HepG2 (cell line): ENCODE results near the gene FAM234A. TPM values are rescaled to one million over a fixed set of nuclear protein-coding genes. Genes with fewer than 3 reads are reported as not detected.

ENCODE experiments used
- AHR ChIP-seq: IDR thresholded peaks from 2 replicates; pipeline ENCODE4 v1.6.1; 2018; ENCODE audit warnings: missing genetic modification reagents, missing compliant biosample characterization
- ATF7-NPFF ChIP-seq: sonication (generic); formaldehyde crosslinking; IDR thresholded peaks from 2 replicates; pipeline ENCODE4 v1.8.1; 2023; ENCODE audit warnings: mild to moderate bottlenecking, low read depth, missing genetic modification reagents, moderate library complexity
- CENPT ChIP-seq: sonication (generic); formaldehyde crosslinking; IDR thresholded peaks from 2 replicates; pipeline ENCODE4 v1.8.0; 2022; ENCODE audit warnings: low read depth, mild to moderate bottlenecking, moderate library complexity, missing genetic modification reagents
- CHD4 ChIP-seq: fragments of 200-600 bp; sonication (generic); IDR thresholded peaks from 2 replicates; pipeline ENCODE4 v1.7.0; 2017; ENCODE audit warnings: mild to moderate bottlenecking, low read length, borderline replicate concordance
- KAT7 ChIP-seq: IDR thresholded peaks from 2 replicates; pipeline ENCODE4 v1.6.1; 2018; ENCODE audit warnings: borderline replicate concordance, missing compliant biosample characterization
- KLF9 ChIP-seq: IDR thresholded peaks from 2 replicates; pipeline ENCODE4 v1.6.1; 2016; ENCODE audit warnings: low read depth
- MED8 ChIP-seq: sonication (generic); formaldehyde crosslinking; IDR thresholded peaks from 2 replicates; pipeline ENCODE4 v1.8.1; 2023; ENCODE audit warnings: mild to moderate bottlenecking, missing genetic modification reagents; ENCODE audit not compliant: insufficient replicate concordance
- PHF20 ChIP-seq: sonication (generic); formaldehyde crosslinking; IDR thresholded peaks from 2 replicates; pipeline ENCODE4 v1.5.0; 2020; ENCODE audit warnings: mild to moderate bottlenecking, missing genetic modification reagents
- RORA ChIP-seq: sonication (generic); formaldehyde crosslinking; IDR thresholded peaks from 2 replicates; pipeline ENCODE4 v1.5.0; 2020; ENCODE audit warnings: mild to moderate bottlenecking, missing genetic modification reagents, moderate library complexity
- U2AF1 ChIP-seq: fragments of 200-400 bp; formaldehyde crosslinking; optimal IDR thresholded peaks from 2 replicates; pipeline ENCODE3; 2017; ENCODE audit warnings: mild to moderate bottlenecking, low read depth, low read length
- ZBTB21 ChIP-seq: sonication (generic); formaldehyde crosslinking; IDR thresholded peaks from 2 replicates; pipeline ENCODE4 v1.4.0; 2020; ENCODE audit warnings: missing genetic modification reagents
- ZFP36 ChIP-seq: fragments of 150-350 bp; IDR thresholded peaks from 2 replicates; pipeline ENCODE4 v1.6.1; 2018; ENCODE audit warnings: borderline replicate concordance, low read length, low read depth; ENCODE audit not compliant: partially characterized antibody
- ZNF296 ChIP-seq: sonication (generic); formaldehyde crosslinking; conservative IDR thresholded peaks from 2 replicates; pipeline ENCODE4 v1.5.0; 2020; ENCODE audit warnings: mild to moderate bottlenecking, missing genetic modification reagents
- ZNF34 ChIP-seq: sonication (generic); formaldehyde crosslinking; IDR thresholded peaks from 2 replicates; pipeline ENCODE4 v1.4.0; 2020; ENCODE audit warnings: mild to moderate bottlenecking, missing genetic modification reagents, borderline replicate concordance
- ZNF770 ChIP-seq: sonication (generic); formaldehyde crosslinking; IDR thresholded peaks from 2 replicates; pipeline ENCODE4 v1.5.0; 2020; ENCODE audit warnings: mild to moderate bottlenecking, missing genetic modification reagents
- ZNF781 ChIP-seq: sonication (generic); formaldehyde crosslinking; IDR thresholded peaks from 2 replicates; pipeline ENCODE4 v1.5.1; 2020; ENCODE audit warnings: borderline replicate concordance, mild to moderate bottlenecking, missing genetic modification reagents; ENCODE audit errors: not compliant biosample characterization
- ZNF839 ChIP-seq: sonication (generic); formaldehyde crosslinking; IDR thresholded peaks from 2 replicates; pipeline ENCODE4 v1.4.0; 2020; ENCODE audit warnings: missing genetic modification reagents, mild to moderate bottlenecking, borderline replicate concordance
- ZNF841 ChIP-seq: sonication (generic); formaldehyde crosslinking; IDR thresholded peaks from 2 replicates; pipeline ENCODE4 v1.8.1; 2023; ENCODE audit warnings: missing genetic modification reagents, borderline replicate concordance
- polyA plus RNA-seq, 8 experiments: library from polyadenylated mRNA; depleted of rRNA in 3 of 8; stranded (reverse) in 7 of 8; unstranded in 1 of 8; fragments of >200 nt; fragmentation: Illumina TruSeq in 4 of 8; extraction: Trizol in 4 of 8; gene quantifications; 2 replicates each; pipeline versions ENCODE4 v1.2.1 to v1.2.3, GENCODE V29; 2011 to 2016; ENCODE audit warnings: low read depth in 4 of 8, missing spikeins in 1 of 8, mixed read lengths in 1 of 8; ENCODE audit not compliant: insufficient read depth in 1 of 8
- total RNA-seq, 5 experiments: library from RNA; depleted of rRNA; stranded (reverse); fragments of >200 nt; fragmentation: Illumina TruSeq; extraction: Trizol; gene quantifications; 2 replicates each; pipeline ENCODE4 v1.2.3, GENCODE V29; 2016; ENCODE audit warnings: low read depth in 1 of 5
- TF ChIP-seq, protein P1 (sequence below): sonication (generic); formaldehyde crosslinking; IDR thresholded peaks from one replicate; pipeline ENCODE4 v1.5.1; 2020; ENCODE audit warnings: mild to moderate bottlenecking, missing genetic modification reagents; ENCODE audit errors: not compliant biosample characterization

The FAM234A gene
- total and polyA plus RNA-seq, 2 of the 13 experiments (the other 11 are each of a cell fraction or from before 2014, with no cell fraction given) = 29.2 to 34.4 TPM

DNA sequence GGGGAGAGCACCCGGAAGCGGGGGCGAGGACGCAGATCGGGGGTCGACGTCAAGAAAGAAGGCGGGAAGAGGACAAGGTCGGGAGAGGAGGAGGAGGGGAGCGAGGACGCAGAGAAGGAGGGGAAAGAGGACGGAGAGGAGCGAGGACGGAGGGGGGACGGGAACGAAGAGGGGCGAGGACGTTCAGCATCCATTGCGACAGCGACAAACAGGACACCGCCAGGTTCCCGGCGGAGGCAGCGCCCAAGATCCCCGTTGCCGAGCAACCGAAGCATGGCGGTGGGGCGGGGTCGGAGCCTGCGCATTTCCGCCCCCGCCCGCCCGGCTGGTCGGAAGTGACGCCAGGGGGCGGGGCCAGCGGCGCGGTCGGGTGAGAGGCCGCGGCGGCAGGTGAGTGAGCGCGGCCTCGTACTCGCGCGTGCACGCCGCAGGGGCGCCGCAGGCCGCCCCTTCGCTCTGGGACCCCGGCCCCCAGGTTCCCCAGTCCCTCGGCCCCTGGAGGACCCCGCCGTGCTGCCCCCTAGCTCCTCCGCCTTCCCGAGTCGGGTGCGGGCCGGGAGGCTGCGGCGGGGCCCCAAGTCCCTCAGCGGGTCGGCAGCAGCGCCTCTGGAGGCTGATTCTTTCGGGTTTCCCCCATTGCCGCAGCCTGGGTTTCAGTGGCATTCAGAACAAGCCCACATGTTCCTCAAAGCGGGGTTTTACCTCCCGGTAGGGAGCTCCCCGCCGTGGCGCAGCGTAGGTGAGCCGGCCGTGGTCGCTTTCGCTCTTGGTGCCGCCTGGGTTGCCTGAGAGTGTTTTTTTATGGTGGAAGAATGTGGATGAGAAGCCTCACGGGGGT lies at the start of gene FAM234A (continued):
- TF ChIP-seq ZNF770 (peak; percentile 2; the same call in 1 of the 2 replicates), ZBTB21 (0 out of 2 replicates have a peak, but pooled peaks have one; percentile 24), ZNF34 (no peak), ATF7-NPFF (CRISPR knock-in tag) (no peak), PHF20 (peak; percentile 64; the same call in 1 of the 2 replicates), AHR (peak; percentile 29; the same call in 1 of the 2 replicates), KLF9 (0 out of 2 replicates have a peak, but pooled peaks have one; percentile 16), ZNF841 (CRISPR knock-in tag) (peak; percentile 78; the same call in 1 of the 2 replicates), KAT7 (CRISPR knock-in tag) (no peak), CENPT (CRISPR knock-in tag) (no peak), ZNF781 (CRISPR knock-in tag) (no peak), ZNF839 (CRISPR knock-in tag) (no peak), U2AF1 (no peak), CHD4 (no peak), RORA (CRISPR knock-in tag) (no peak), MED8 (CRISPR knock-in tag) (no peak), ZFP36 (no peak), ZNF296 (CRISPR knock-in tag) (no peak)
- TF ChIP-seq, protein P1, sequence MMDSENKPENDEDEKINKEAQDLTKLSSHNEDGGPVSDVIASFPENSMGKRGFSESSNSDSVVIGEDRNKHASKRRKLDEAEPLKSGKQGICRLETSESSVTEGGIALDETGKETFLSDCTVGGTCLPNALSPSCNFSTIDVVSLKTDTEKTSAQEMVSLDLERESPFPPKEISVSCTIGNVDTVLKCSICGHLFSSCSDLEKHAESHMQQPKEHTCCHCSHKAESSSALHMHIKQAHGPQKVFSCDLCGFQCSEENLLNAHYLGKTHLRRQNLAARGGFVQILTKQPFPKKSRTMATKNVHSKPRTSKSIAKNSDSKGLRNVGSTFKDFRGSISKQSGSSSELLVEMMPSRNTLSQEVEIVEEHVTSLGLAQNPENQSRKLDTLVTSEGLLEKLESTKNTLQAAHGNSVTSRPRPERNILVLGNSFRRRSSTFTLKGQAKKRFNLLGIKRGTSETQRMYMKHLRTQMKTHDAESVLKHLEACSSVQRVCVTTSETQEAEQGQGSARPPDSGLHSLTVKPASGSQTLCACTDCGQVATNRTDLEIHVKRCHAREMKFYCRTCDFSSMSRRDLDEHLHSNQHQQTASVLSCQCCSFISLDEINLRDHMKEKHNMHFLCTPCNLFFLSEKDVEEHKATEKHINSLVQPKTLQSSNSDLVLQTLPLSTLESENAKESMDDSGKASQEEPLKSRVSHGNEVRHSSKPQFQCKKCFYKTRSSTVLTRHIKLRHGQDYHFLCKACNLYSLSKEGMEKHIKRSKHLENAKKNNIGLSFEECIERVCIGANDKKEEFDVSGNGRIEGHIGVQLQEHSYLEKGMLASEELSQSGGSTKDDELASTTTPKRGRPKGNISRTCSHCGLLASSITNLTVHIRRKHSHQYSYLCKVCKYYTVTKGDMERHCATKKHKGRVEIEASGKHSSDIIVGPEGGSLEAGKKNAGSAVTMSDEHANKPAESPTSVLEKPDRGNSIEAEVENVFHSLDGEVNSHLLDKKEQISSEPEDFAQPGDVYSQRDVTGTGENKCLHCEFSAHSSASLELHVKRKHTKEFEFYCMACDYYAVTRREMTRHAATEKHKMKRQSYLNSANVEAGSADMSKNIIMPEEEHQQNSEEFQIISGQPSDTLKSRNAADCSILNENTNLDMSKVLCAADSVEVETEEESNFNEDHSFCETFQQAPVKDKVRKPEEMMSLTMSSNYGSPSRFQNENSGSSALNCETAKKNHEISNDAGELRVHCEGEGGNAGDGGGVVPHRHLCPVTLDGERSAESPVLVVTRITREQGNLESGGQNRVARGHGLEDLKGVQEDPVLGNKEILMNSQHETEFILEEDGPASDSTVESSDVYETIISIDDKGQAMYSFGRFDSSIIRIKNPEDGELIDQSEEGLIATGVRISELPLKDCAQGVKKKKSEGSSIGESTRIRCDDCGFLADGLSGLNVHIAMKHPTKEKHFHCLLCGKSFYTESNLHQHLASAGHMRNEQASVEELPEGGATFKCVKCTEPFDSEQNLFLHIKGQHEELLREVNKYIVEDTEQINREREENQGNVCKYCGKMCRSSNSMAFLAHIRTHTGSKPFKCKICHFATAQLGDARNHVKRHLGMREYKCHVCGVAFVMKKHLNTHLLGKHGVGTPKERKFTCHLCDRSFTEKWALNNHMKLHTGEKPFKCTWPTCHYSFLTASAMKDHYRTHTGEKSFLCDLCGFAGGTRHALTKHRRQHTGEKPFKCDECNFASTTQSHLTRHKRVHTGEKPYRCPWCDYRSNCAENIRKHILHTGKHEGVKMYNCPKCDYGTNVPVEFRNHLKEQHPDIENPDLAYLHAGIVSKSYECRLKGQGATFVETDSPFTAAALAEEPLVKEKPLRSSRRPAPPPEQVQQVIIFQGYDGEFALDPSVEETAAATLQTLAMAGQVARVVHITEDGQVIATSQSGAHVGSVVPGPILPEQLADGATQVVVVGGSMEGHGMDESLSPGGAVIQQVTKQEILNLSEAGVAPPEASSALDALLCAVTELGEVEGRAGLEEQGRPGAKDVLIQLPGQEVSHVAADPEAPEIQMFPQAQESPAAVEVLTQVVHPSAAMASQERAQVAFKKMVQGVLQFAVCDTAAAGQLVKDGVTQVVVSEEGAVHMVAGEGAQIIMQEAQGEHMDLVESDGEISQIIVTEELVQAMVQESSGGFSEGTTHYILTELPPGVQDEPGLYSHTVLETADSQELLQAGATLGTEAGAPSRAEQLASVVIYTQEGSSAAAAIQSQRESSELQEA = no peak
